PFSK-1 (cell line): ENCODE measurements around the gene CHL1.

Experiments used
- POLR2AphosphoS5 ChIP-seq: IDR thresholded peaks from 2 replicates; pipeline ENCODE4 v1.6.1; 2012; ENCODE audit warnings: low read depth, mild to moderate bottlenecking, control low read depth, low read length, moderate library complexity
- REST ChIP-seq, 2 experiments: IDR thresholded peaks; 2 replicates each; pipeline versions ENCODE4 v1.6.1 to v1.8.0; 2011 to 2012; ENCODE audit warnings: low read depth in 2 of 2, low read length in 2 of 2, control low read depth in 1 of 2, inconsistent platforms in 1 of 2, mild to moderate bottlenecking in 1 of 2, moderate library complexity in 1 of 2; ENCODE audit not compliant: insufficient read depth in 1 of 2
- SIN3A ChIP-seq: IDR thresholded peaks from 2 replicates; pipeline ENCODE4 v1.6.1; 2012; ENCODE audit warnings: mild to moderate bottlenecking, low read length, moderate library complexity, borderline replicate concordance; ENCODE audit not compliant: insufficient read depth
- TAF1 ChIP-seq: IDR thresholded peaks from 2 replicates; pipeline ENCODE4 v1.6.1; 2012; ENCODE audit warnings: low read length, control low read depth, borderline replicate concordance; ENCODE audit not compliant: insufficient read depth

- TF ChIP-seq SIN3A: no peak
- no peak for TF ChIP-seq REST (IDR thresholded peaks at IDR 0.05; ENCODE audit: insufficient read depth in 1 of 2, low read depth in 2 of 2, low read length in 2 of 2)
- no peak for TF ChIP-seq POLR2AphosphoS5
- TF ChIP-seq TAF1: no peak
Observed at GRCh38 chr3:394775-395174, 198.2 kb downstream of the CHL1 start.
